GM21447 (cell line): ENCODE data around the gene COL7A1.
"Not testable (repeated sequence)": the region's sequence is repeated elsewhere in the genome, so short reads cannot be mapped to it uniquely, and the experiment has no call there.

Experiments
- ATAC-seq: cut with Tn5 transposase; IDR thresholded peaks from one replicate; pipeline ENCODE4 v1.9.1; 2021; ENCODE audit not compliant: unreplicated experiment

Gene COL7A1

GRCh38 chr3:48565186-48565585 lies 29.9 kb downstream of the COL7A1 start:
- ATAC-seq, result no peak

- ATAC-seq, result no peak
These were observed 30.5 kb downstream of the COL7A1 start for GRCh38 chr3:48564667-48565066.

- ATAC-seq, result no peak
These were observed 31.1 kb downstream of the COL7A1 start for GRCh38 chr3:48564022-48564421.

- no peak for ATAC-seq
These were observed 31.7 kb downstream of the COL7A1 start, which contains the start of gene UCN2 for GRCh38 chr3:48563382-48563918. TSS of gene UCN2 (minus strand) at chr3:48563781. CDS start at chr3:48563124, 657 bp downstream.

- ATAC-seq, result no peak
These were observed 32.6 kb downstream of the COL7A1 start for GRCh38 chr3:48562367-48563095.

- no peak for ATAC-seq
These were observed 33.9 kb downstream of the COL7A1 start for GRCh38 chr3:48561045-48561736.

GRCh38 chr3:48560648-48561018 lies 34.5 kb downstream of the COL7A1 start:
- no peak for ATAC-seq

- no peak for ATAC-seq
These were observed 36.5 kb downstream of the COL7A1 start for GRCh38 chr3:48558493-48559134.

GRCh38 chr3:48556796-48557626 lies 38.1 kb downstream of the COL7A1 start, which contains the start of gene PFKFB4:
TSS of gene PFKFB4 (minus strand) at chr3:48556803. CDS start at chr3:48556777, 26 bp downstream.
- peak; percentile 79 for ATAC-seq

- ATAC-seq, result no peak
These were observed 39.0 kb downstream of the COL7A1 start for GRCh38 chr3:48555949-48556795.

- no peak for ATAC-seq
These were observed 39.7 kb downstream of the COL7A1 start for GRCh38 chr3:48555231-48555948.

- ATAC-seq, result no peak
These were observed 41.0 kb downstream of the COL7A1 start for GRCh38 chr3:48553886-48554845.

- ATAC-seq, result no peak
These were observed 41.8 kb downstream of the COL7A1 start for GRCh38 chr3:48553361-48553760.

GRCh38 chr3:48552111-48552951 lies 42.8 kb downstream of the COL7A1 start:
- ATAC-seq, result no peak

GRCh38 chr3:48551651-48552050 lies 43.5 kb downstream of the COL7A1 start:
- not testable (repeated sequence) for ATAC-seq

- no peak for ATAC-seq
These were observed 46.1 kb downstream of the COL7A1 start for GRCh38 chr3:48548729-48549705.
